ENCODE results near the gene PRKG1. TPM values are rescaled to one million over a fixed set of nuclear protein-coding genes. Genes with fewer than 3 reads are reported as not detected.

PRKG1 gene
- total RNA-seq, 2 donors from 2014 or later, result 17.8 to 31.1 TPM

- Histone ChIP-seq H3K4me1 (peaks cover 0 to 8% of the 10 kb centered on the region in 2 donors), H3K9me3 (no peaks in the 10 kb centered on the region), H3K36me3 (no peaks in the 10 kb centered on the region), H3K27me3 (no peaks in the 10 kb centered on the region), H3K27ac (no peak overlapping the region), H3K4me3 (no peak overlapping the region)
- TF ChIP-seq CTCF (IDR thresholded peaks at IDR 0.05), result no peak
- DNase-seq (ENCODE audit: low spot score), result no peak
Observed at GRCh38 chr10:51915031-51915542, 840.8 kb downstream of the PRKG1 start.

- Histone ChIP-seq H3K27ac (no peak overlapping the region), H3K27me3 (no peaks in the 10 kb centered on the region), H3K4me1 (peaks cover 0 to 8% of the 10 kb centered on the region in 2 donors), H3K4me3 (no peak overlapping the region), H3K9me3 (no peaks in the 10 kb centered on the region), H3K36me3 (no peaks in the 10 kb centered on the region)
- no peak for DNase-seq (ENCODE audit: low spot score)
- TF ChIP-seq CTCF (IDR thresholded peaks at IDR 0.05), result no peak
Observed at GRCh38 chr10:51918440-51918839, 844.2 kb downstream of the PRKG1 start.

GRCh38 chr10:51918884-51919325 lies 844.6 kb downstream of the PRKG1 start:
- DNase-seq (ENCODE audit: low spot score), result no peak
- no peaks in the 10 kb centered on the region for H3K27me3 ChIP-seq
- TF ChIP-seq CTCF (IDR thresholded peaks at IDR 0.05), result no peak
- no peak overlapping the region for H3K27ac ChIP-seq
- H3K9me3 ChIP-seq, result no peaks in the 10 kb centered on the region
- H3K4me3 ChIP-seq, result no peak overlapping the region
- no peaks in the 10 kb centered on the region for H3K36me3 ChIP-seq
- peaks cover 0 to 8% of the 10 kb centered on the region in 2 donors for H3K4me1 ChIP-seq

- no peaks in the 10 kb centered on the region for H3K27me3 ChIP-seq
- no peaks in the 10 kb centered on the region for H3K9me3 ChIP-seq
- H3K27ac ChIP-seq, result no peak overlapping the region
- H3K4me3 ChIP-seq, result no peak overlapping the region
- H3K36me3 ChIP-seq, result no peaks in the 10 kb centered on the region
- no peak for TF ChIP-seq CTCF (IDR thresholded peaks at IDR 0.05)
- no peak for DNase-seq (ENCODE audit: low spot score)
- peaks cover 0 to 8% of the 10 kb centered on the region in 2 donors for H3K4me1 ChIP-seq
Observed at GRCh38 chr10:51920672-51921071, 846.4 kb downstream of the PRKG1 start.

- Histone ChIP-seq H3K36me3 (no peaks in the 10 kb centered on the region), H3K4me3 (no peak overlapping the region), H3K9me3 (no peaks in the 10 kb centered on the region), H3K27ac (no peak overlapping the region), H3K4me1 (no peaks in the 10 kb centered on the region), H3K27me3 (no peaks in the 10 kb centered on the region)
- TF ChIP-seq CTCF (IDR thresholded peaks at IDR 0.05), result no peak
- no peak for DNase-seq (ENCODE audit: low spot score)
Observed at GRCh38 chr10:51924359-51924758, 850.1 kb downstream of the PRKG1 start.

GRCh38 chr10:51926337-51926736 lies 852.0 kb downstream of the PRKG1 start:
- no peak for DNase-seq (ENCODE audit: low spot score)

More at GRCh38 chr10:51926337-51926736, 852.0 kb downstream of the PRKG1 start:
- no peak for TF ChIP-seq CTCF (IDR thresholded peaks at IDR 0.05)
- no peaks in the 10 kb centered on the region for H3K36me3 ChIP-seq
- H3K4me1 ChIP-seq, result no peaks in the 10 kb centered on the region
- no peak overlapping the region for H3K4me3 ChIP-seq
- no peak overlapping the region for H3K27ac ChIP-seq
- no peaks in the 10 kb centered on the region for H3K9me3 ChIP-seq
- no peaks in the 10 kb centered on the region for H3K27me3 ChIP-seq

Data from right atrium auricular region (tissue), 2 donors.